ENCODE results near the gene MACROD2.

Gene MACROD2

DNA sequence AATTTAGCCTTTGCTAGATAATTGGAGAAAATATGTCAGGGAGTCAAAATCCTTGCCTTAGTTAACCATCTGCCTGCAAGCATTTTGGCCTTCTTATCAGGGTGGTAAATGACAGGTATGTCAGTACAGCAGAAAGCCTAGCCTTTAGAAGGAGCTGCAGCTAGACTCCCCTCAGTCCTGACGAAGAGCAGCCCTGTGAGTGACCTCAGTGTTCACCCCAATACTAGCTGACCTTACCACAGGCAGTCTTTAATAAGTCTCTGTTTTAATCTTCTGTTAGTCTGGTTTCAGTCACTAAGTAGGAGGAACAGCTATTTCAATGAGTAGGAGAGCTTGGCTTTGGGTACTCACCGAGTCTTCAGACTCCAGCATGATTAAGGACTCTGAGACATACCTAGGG is 682.1 kb downstream of the MACROD2 start:
- no peak for DNase-seq

DNA sequence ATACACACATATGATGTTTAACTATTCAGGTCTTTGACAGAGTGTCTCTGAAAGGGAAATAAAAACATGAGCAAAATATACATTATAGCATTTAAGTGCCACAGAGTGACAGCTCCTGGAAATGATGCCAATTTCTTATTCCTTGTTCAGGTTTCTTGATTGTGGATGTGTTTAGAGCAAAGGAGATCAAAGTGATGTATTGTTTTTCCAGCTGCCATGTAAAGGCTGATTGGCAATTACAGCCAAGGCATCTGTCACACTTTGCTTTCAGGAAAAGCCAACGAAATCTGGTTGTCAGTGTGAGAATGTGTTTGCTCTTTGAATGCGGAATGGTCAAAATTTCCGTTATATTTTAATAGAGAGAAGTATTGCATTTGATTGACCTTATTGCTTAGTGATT is 689.9 kb downstream of the MACROD2 start:
- DNase-seq, result no peak

- no peak for DNase-seq
Measured at GRCh38 chr20:14687313-14687712, 692.0 kb downstream of the MACROD2 start.

GRCh38 chr20:14688005-14688404 is 692.7 kb downstream of the MACROD2 start:
- no peak for DNase-seq

GRCh38 chr20:14691994-14692393 is 696.7 kb downstream of the MACROD2 start:
- DNase-seq, result no peak

- DNase-seq, result no peak
Measured at GRCh38 chr20:14696478-14696877, 701.2 kb downstream of the MACROD2 start.

- DNase-seq, result no peak
Measured at GRCh38 chr20:14696937-14697336, 701.6 kb downstream of the MACROD2 start.

- no peak for DNase-seq
Measured at GRCh38 chr20:14698125-14698524, 702.8 kb downstream of the MACROD2 start.

DNA sequence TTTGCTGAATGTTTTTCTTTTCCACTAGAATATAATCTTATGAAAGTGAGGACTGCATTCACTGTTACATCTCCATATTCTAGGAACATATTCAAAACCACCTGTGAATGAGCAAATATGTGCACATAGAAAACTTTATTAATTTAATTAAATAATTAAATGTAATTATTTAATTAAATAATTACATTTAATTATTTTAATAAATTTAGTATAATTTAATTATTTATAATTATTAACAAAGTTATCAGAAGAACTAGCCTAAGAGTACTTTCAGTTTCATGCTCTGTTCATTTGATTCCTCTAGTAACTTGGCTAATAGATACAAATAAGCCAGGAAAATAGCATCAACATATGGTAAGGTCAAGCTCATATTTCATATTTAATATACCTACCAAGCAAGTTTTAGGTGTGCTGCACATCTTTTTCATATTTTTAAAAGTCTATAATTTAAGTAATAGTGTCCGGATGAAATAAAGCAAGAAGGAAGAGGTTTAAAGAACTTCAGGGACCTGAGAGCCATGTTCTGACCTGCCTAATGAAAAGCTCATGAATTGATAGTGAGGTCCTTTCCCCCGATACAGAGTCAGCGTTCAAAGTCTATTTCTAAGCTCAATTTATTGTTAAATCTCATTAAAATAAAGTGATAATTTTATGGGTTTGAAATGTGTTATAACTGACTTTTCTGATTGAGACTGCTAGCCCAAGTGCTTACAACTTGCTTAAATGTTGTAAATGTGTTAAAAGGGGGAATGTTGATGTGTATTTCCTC is 703.5 kb downstream of the MACROD2 start:
- DNase-seq, result no peak

- no peak for DNase-seq
Measured at GRCh38 chr20:14700639-14700960, 705.3 kb downstream of the MACROD2 start.

- no peak for DNase-seq
Measured at GRCh38 chr20:14701326-14701725, 706.0 kb downstream of the MACROD2 start.

GRCh38 chr20:14706555-14706954 is 711.2 kb downstream of the MACROD2 start:
- DNase-seq, result no peak

DNA sequence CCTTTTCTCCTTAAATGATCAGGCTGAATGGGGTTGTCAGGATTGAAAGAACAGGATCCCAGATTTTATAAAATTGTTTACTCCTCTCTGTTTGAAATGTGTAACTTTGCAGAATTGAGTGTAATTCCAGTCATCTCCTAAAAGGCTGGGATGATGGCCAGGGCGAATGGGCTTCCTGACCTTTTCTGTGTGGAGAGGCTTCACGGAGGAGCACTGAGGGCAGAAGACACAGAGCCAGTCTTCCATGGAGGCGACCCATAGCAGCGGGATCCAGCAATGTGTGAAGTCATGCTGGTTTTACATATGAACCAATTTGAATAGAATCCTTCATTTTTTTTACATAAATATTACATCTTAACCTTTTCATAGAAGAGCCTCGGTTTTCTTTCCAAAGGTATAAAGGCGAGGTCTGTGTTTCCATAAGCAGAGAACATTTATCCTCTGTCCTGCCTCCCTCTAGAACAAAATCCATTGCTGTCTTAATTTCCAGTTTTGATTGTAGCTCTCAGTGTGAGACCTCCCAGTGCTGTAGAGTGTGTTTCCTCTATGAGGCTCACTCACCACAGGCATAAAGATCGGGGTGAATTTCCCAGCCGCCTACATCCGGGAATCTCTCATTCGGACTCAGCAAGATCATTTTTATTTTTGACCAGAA is 711.8 kb downstream of the MACROD2 start:
- DNase-seq, result no peak

DNA sequence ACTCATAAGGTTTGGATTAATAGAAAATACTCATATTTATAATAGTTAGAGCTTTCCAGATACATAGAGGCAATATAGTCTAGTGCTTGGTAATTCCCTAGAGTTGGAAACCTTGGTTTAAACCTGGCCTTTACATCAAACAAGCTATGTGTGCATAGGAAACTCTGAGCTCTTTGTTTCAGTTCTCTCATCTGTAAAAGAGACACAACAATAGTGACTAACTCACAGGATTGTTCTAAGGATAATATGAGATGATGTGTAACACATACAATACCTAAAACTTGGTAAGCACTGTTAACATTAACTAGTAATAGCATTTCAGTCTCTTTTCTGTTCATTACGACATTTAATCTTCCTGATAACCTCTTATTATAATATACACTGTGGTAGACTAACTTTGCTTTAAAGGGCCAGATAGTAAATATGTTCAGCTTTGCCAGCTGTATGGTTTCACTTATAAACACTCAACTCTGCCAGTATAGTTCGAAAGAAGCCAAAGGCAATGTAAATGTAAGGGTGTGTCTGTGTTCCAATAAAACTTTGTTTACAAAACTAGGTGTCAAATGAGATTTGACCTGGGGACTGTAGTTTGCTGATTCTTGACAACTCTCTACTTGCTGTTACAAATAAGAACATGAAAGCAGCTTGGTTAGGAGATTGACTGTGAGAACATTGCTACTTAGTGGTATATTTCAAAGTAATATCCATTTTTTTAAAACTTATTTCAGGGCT is 712.7 kb downstream of the MACROD2 start:
- DNase-seq, result no peak

DNA sequence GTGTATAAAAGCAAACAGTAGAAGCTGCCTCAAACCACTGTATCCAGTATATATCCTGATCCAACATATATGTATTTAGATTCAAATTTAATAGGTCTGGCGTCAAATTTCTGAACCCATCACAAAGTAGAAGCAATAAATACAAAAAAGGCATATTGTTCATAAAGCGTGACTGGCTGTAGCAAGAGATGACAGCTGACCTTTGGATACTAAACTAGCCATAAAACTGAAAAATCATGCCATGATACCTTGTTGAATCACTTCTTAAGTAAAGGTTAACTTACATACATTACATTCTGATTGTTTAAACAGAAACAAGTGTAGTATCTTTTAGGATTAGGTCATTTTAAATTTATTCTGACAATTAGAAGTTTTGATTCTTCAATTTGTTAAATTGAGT is 714.1 kb downstream of the MACROD2 start:
- no peak for DNase-seq

- DNase-seq, result no peak
Measured at GRCh38 chr20:14710951-14711350, 715.6 kb downstream of the MACROD2 start.

DNA sequence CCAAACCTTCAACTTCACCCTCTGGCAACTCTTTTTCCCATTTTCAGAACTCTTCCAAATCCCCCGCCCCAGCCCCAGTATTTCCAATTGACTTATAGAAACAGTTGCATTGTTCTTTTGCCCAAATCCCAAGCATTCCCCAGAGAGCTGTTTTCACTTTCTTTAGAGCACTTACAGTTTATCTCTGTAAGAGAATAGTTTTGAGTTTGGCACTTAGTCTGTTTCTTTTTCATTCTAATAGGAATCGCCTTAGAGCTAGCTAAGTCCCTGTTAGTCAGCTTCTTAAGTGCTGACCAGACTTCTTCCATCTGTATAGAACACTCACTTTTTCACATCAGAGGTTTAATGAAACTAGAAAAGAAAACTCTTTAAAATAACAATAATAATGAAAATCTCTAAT is 716.3 kb downstream of the MACROD2 start:
- no peak for DNase-seq

- no peak for DNase-seq
Measured at GRCh38 chr20:14712302-14712739, 717.0 kb downstream of the MACROD2 start.

DNA sequence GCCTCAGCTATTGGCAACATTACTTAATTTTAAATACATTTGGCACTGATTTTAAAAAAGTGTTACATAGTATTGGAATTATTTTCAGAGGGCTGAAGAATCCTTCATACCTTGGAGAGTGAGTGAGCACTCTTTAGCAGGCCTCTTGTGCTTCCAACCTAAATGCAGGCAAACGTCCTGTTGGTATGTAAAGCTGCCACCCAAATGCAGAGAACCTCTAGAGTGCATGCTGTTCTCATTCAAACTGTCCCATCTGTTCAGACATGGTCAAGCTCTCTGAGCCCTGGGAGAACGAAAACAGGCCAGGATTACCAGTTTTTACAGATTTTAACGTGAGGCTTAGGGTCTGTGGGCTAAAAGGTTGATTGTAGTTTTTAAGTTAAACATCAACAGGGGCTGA is 720.1 kb downstream of the MACROD2 start:
- no peak for DNase-seq

GRCh38 chr20:14716351-14716801 is 721.1 kb downstream of the MACROD2 start:
- no peak for DNase-seq

- DNase-seq, result no peak
Measured at GRCh38 chr20:14717134-14717999, 722.1 kb downstream of the MACROD2 start.

- DNase-seq, result no peak
Measured at GRCh38 chr20:14720251-14720650, 724.9 kb downstream of the MACROD2 start.

GRCh38 chr20:14721926-14722452 is 726.7 kb downstream of the MACROD2 start:
- DNase-seq, result no peak
